RWPE2 (cell line): ENCODE data around the gene MREG.

Experiments
- ATAC-seq: fragments of 200-7000 bp; cut with Tn5 transposase; 3 replicates; pipeline ENCODE4 v1.9.1; 2021; ENCODE audit warnings: low read depth
- DNase-seq: peaks from one replicate; pipeline ENCODE4 v3.0.0-alpha.2; 2020; ENCODE audit warnings: low spot score
- H3K27ac ChIP-seq: fragments of 450-650 bp; 2 replicates; pipeline ENCODE4 v1.5.1; 2017; ENCODE audit warnings: mild to moderate bottlenecking; ENCODE audit not compliant: poor library complexity, severe bottlenecking
- H3K27me3 ChIP-seq: fragments of 250-450 bp; sonication (Bioruptor Pico); 2 replicates; pipeline ENCODE4 v1.5.1; 2021; ENCODE audit warnings: mild to moderate bottlenecking, moderate library complexity; ENCODE audit not compliant: insufficient read depth, poor library complexity, severe bottlenecking
- H3K36me3 ChIP-seq: fragments of 250-450 bp; sonication (Bioruptor Pico); 2 replicates; pipeline ENCODE4 v1.5.1; 2020; ENCODE audit warnings: low read depth, mild to moderate bottlenecking, moderate library complexity
- H3K4me1 ChIP-seq: fragments of 250-450 bp; sonication (Bioruptor Pico); 2 replicates; pipeline ENCODE4 v1.5.1; 2021; ENCODE audit warnings: mild to moderate bottlenecking, moderate library complexity; ENCODE audit not compliant: insufficient read depth, poor library complexity, severe bottlenecking
- H3K4me3 ChIP-seq: fragments of 250-450 bp; sonication (Bioruptor Pico); 2 replicates; pipeline ENCODE4 v1.5.1; 2021; ENCODE audit warnings: mild to moderate bottlenecking, moderate library complexity; ENCODE audit not compliant: severe bottlenecking
- H3K9me3 ChIP-seq: fragments of 250-450 bp; sonication (Bioruptor Pico); 2 replicates; pipeline ENCODE4 v1.5.1; 2021; ENCODE audit warnings: mild to moderate bottlenecking, moderate library complexity; ENCODE audit not compliant: severe bottlenecking
- TF ChIP-seq, protein P1 (sequence below): fragments of 450-650 bp; IDR thresholded peaks from one replicate; pipeline ENCODE4 v1.5.1; 2017; ENCODE audit warnings: mild to moderate bottlenecking, moderate library complexity; ENCODE audit not compliant: poor library complexity, severe bottlenecking

Gene MREG

DNA sequence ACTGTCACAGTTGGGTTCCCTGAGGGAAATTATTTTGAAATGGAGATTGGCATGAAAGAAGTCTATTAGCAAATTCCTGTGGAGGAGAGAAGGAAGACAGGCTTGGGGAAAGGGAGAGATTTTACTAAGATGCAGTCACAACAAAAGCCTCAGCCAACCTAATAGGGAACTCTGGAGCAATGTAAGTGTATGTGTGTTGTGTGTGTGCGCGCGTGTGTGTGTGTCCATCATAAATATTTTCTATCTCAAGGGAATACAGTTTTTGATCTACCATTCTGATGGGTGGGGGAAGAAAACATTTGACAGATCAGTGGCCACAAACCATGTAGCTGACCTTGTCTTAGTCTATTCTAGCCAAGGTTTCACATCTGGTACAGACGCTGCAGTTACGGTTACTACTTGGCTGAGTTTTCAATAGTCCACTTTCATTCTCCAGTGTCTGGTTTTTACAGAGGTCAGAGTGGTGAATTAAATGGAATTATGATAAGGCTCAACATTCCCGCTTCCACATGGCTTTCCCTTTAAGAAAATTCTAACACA lies 72.6 kb downstream of the MREG start:
- Histone ChIP-seq H3K4me3 (no peak overlapping the region), H3K9me3 (no peaks in the 10 kb centered on the region), H3K36me3 (0 out of 2 replicates have a peak, but pooled peaks cover 15% of the 10 kb centered on the region), H3K27ac (no peak overlapping the region), H3K4me1 (no peaks in the 10 kb centered on the region), H3K27me3 (no peaks in the 10 kb centered on the region)
- ATAC-seq (no peak), DNase-seq (no peak)
- TF ChIP-seq, protein P1, sequence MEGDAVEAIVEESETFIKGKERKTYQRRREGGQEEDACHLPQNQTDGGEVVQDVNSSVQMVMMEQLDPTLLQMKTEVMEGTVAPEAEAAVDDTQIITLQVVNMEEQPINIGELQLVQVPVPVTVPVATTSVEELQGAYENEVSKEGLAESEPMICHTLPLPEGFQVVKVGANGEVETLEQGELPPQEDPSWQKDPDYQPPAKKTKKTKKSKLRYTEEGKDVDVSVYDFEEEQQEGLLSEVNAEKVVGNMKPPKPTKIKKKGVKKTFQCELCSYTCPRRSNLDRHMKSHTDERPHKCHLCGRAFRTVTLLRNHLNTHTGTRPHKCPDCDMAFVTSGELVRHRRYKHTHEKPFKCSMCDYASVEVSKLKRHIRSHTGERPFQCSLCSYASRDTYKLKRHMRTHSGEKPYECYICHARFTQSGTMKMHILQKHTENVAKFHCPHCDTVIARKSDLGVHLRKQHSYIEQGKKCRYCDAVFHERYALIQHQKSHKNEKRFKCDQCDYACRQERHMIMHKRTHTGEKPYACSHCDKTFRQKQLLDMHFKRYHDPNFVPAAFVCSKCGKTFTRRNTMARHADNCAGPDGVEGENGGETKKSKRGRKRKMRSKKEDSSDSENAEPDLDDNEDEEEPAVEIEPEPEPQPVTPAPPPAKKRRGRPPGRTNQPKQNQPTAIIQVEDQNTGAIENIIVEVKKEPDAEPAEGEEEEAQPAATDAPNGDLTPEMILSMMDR, result no peak

DNA sequence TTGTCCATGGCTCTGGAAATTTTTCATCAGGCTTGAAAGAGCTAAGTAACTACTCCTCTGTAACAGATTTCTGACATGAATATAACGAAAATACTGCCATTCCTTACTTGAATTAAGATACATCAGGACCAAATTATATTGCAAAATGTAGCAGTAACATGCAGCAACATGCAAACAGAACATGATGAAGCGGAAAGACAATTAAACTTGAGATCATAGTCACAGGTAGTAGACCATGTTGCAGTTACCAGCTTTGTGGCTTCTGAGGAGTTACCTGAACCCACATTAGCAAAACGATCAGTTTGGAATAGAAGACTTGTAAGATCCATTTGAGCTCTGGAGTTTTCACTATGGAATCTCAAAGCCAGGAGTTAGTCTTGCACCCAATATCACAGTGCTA lies 76.2 kb downstream of the MREG start:
- no peak for DNase-seq
- no peak for ATAC-seq
- H3K9me3 ChIP-seq, result no peaks in the 10 kb centered on the region
- no peaks in the 10 kb centered on the region for H3K27me3 ChIP-seq
- H3K36me3 ChIP-seq, result no peaks in the 10 kb centered on the region
- H3K27ac ChIP-seq, result no peak overlapping the region
- H3K4me1 ChIP-seq, result peaks cover 2% of the 10 kb centered on the region
- TF ChIP-seq, protein P1, result no peak
- no peak overlapping the region for H3K4me3 ChIP-seq

DNA sequence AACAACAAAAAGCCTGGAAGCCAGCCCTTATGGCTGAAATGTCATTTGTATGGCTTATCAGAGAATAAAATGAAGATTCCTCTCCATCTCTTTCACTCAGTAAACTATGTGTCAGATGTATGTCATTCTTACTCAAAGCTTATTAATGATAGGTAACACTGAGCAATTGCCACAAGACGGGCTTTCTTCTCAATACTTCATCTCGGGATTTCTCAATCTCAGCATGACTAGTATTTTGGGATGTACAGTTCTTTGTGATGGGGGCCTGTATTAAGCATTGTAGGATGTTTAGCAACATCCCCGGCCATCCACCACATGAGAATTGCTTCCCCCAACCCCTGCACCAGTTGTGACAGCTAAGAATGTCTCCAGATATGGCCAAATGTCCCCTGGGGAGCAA lies 80.2 kb downstream of the MREG start:
- Histone ChIP-seq H3K4me1 (peaks cover 15% of the 10 kb centered on the region), H3K27me3 (no peaks in the 10 kb centered on the region), H3K4me3 (no peak overlapping the region), H3K36me3 (no peaks in the 10 kb centered on the region), H3K27ac (no peak overlapping the region), H3K9me3 (no peaks in the 10 kb centered on the region)
- TF ChIP-seq, protein P1, result no peak
- DNase-seq, result no peak
- peak; percentile 46 for ATAC-seq

DNA sequence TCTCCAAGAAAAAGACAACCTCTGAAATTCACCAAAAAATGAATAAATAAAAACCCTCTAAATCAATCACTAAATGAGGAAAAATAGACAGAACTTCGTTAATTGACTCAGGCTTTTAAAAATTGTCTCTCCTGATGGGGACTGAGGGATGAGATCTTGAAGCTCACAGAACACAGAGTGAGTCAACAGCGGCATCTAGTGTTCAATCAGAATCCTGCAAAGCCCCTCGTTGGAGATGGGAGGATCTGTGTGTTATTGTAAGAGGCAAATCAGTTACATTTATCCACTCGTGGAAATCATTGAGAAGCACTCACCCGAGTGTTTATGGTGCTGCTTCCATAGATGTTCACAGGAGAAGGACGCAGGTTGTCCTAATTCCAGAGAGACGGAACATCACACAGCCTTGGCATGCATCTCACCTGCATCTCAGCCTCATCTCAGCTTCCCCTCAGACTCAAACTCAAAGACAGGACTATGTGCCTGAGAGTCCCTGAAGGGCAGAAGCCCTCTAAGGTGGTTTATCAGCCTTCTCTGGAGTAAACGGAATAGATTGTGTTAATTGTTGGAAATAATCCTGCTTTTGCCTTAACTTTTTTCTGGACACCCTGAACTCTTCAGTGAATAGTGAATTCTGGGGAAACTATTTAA lies 82.0 kb downstream of the MREG start:
- DNase-seq (no peak), ATAC-seq (peak; percentile 75)
- peaks cover 15% of the 10 kb centered on the region for H3K4me1 ChIP-seq
- H3K36me3 ChIP-seq, result no peaks in the 10 kb centered on the region
- H3K4me3 ChIP-seq, result no peak overlapping the region
- TF ChIP-seq, protein P1, result peak; percentile 98
- H3K27ac ChIP-seq, result peak overlapping the region; percentile 47
- H3K27me3 ChIP-seq, result no peaks in the 10 kb centered on the region
- H3K9me3 ChIP-seq, result no peaks in the 10 kb centered on the region
